A673 (cell line): ENCODE measurements around the gene BACH2. TPM values are rescaled to one million over a fixed set of nuclear protein-coding genes. Genes with fewer than 3 reads are reported as not detected.
"Not testable (repeated sequence)": the region's sequence is repeated elsewhere in the genome, so short reads cannot be mapped to it uniquely, and the experiment has no call there.

Experiments used
- BruUV-seq: library from RNA; stranded (reverse); fragments of 400-500 nt; replicated peaks from 2 replicates; lab custom pipeline; 2021; lab: Mats Ljungman, UMichigan
- CTCF ChIA-PET: fragments of 300-600 bp; sonication (Branson Sonifier 250); formaldehyde crosslinking; loops from one replicate; lab custom pipeline; 2022; ENCODE audit warnings: antibody characterized with exemption; lab: Charles Lee
- POLR2A ChIA-PET: fragments of 300-600 bp; sonication (Branson Sonifier 250); formaldehyde crosslinking; loops from one replicate; lab custom pipeline; 2022; ENCODE audit warnings: antibody characterized with exemption; ENCODE audit not compliant: low non-redundant PET; lab: Charles Lee
- DNase-seq: peaks from one replicate; pipeline ENCODE4 v3.0.0-alpha.2; 2015; ENCODE audit warnings: low spot score
- H3K27ac ChIP-seq: fragments of 200-600 bp; sonication (generic); 2 replicates; pipeline ENCODE4 v1.5.1; 2016; ENCODE audit warnings: mixed run types, low read depth, mild to moderate bottlenecking, mixed read lengths, antibody characterized with exemption, low read length; ENCODE audit not compliant: poor library complexity, severe bottlenecking
- H3K27me3 ChIP-seq: fragments of 200-600 bp; sonication (generic); replicated peaks from 2 replicates; pipeline ENCODE4 v1.6.1; 2017; ENCODE audit warnings: mixed run types, low read depth, mild to moderate bottlenecking, mixed read lengths, antibody characterized with exemption, low read length; ENCODE audit not compliant: insufficient read depth, poor library complexity
- H3K36me3 ChIP-seq: fragments of 200-600 bp; sonication (generic); 2 replicates; pipeline ENCODE4 v1.6.1; 2016; ENCODE audit warnings: mixed run types, mild to moderate bottlenecking, mixed read lengths, antibody characterized with exemption, low read length; ENCODE audit not compliant: insufficient read depth, poor library complexity, severe bottlenecking
- H3K4me1 ChIP-seq: fragments of 200-600 bp; sonication (generic); 2 replicates; pipeline ENCODE4 v1.6.1; 2017; ENCODE audit warnings: mixed run types, mild to moderate bottlenecking, mixed read lengths, antibody characterized with exemption, low read length; ENCODE audit not compliant: insufficient read depth, poor library complexity, severe bottlenecking
- H3K4me3 ChIP-seq: fragments of 200-600 bp; sonication (generic); 2 replicates; pipeline ENCODE4 v1.5.1; 2016; ENCODE audit warnings: low read depth, mixed run types, mild to moderate bottlenecking, mixed read lengths, low read length; ENCODE audit not compliant: poor library complexity, severe bottlenecking
- H3K9me3 ChIP-seq: fragments of 200-600 bp; sonication (generic); 2 replicates; pipeline ENCODE4 v1.6.1; 2016; ENCODE audit warnings: mixed run types, low read depth, mild to moderate bottlenecking, mixed read lengths, antibody characterized with exemption, low read length; ENCODE audit not compliant: poor library complexity, severe bottlenecking
- CTCF ChIP-seq: fragments of 300-800, 200-600 bp; sonication (generic); conservative IDR thresholded peaks from 2 replicates; pipeline ENCODE4 v1.5.1; 2017; ENCODE audit warnings: low read depth, mild to moderate bottlenecking, antibody characterized with exemption, low read length, moderate library complexity, mixed read lengths
- EZH2 ChIP-seq: fragments of 200-600 bp; sonication (generic); IDR thresholded peaks from 2 replicates; pipeline ENCODE4 v1.6.1; 2017; ENCODE audit warnings: borderline replicate concordance, low read depth, mild to moderate bottlenecking, mixed read lengths, antibody characterized with exemption, low read length; ENCODE audit not compliant: poor library complexity, severe bottlenecking
- intact Hi-C: fragments of 100-400 bp; cut with micrococcal nuclease; formaldehyde crosslinking; loops from one replicate; pipeline ENCODE4 v1.10.0; 2022; ENCODE audit not compliant: unreplicated experiment
- total RNA-seq: library from RNA; stranded (reverse); gene quantifications from 2 replicates; pipeline ENCODE4 v1.2.3, GENCODE V29; 2021

BACH2 gene
- total RNA-seq, 1 experiment from 2014 or later: 0.37 TPM

- H3K4me3 ChIP-seq, H3K27me3 ChIP-seq, H3K4me1 ChIP-seq, DNase-seq, CTCF ChIA-PET, H3K27ac ChIP-seq, intact Hi-C loops, BruUV-seq, H3K9me3 ChIP-seq, POLR2A ChIA-PET, H3K36me3 ChIP-seq: not testable (repeated sequence)
Measured at GRCh38 chr6:90054193-90054592, 242.4 kb downstream of the BACH2 start.

GRCh38 chr6:90053614-90054013, 243.0 kb downstream of the BACH2 start:
- BruUV-seq: no TSS peak
- Histone ChIP-seq H3K4me1 (no peaks in the 10 kb centered on the region), H3K36me3 (no peaks in the 10 kb centered on the region), H3K4me3 (no peak overlapping the region), H3K27me3 (no peaks in the 10 kb centered on the region), H3K27ac (no peak overlapping the region), H3K9me3 (peaks cover 5% of the 10 kb centered on the region)
- ChIA-PET CTCF (no interaction called here), POLR2A (no interaction called here)
- TF ChIP-seq CTCF: no peak
- TF ChIP-seq EZH2: no peak
- no peak for DNase-seq
- intact Hi-C loops: no loop called here

GRCh38 chr6:90049295-90049694, 247.3 kb downstream of the BACH2 start:
- Histone ChIP-seq H3K27me3 (no peaks in the 10 kb centered on the region), H3K4me1 (peaks cover 9% of the 10 kb centered on the region), H3K36me3 (no peaks in the 10 kb centered on the region), H3K27ac (no peak overlapping the region), H3K9me3 (peaks cover 5% of the 10 kb centered on the region), H3K4me3 (no peak overlapping the region)
- DNase-seq: no peak
- POLR2A ChIA-PET: no interaction called here
- TF ChIP-seq CTCF (no peak), EZH2 (no peak)
- CTCF ChIA-PET: no interaction called here
- no TSS peak for BruUV-seq
- intact Hi-C loops: no loop called here

GRCh38 chr6:90048206-90048967, 248.3 kb downstream of the BACH2 start:
- peaks cover 9% of the 10 kb centered on the region for H3K4me1 ChIP-seq
- POLR2A ChIA-PET: no interaction called here
- TF ChIP-seq EZH2 (no peak), CTCF (no peak)
- H3K27me3 ChIP-seq: no peaks in the 10 kb centered on the region
- no peak overlapping the region for H3K4me3 ChIP-seq
- BruUV-seq: no TSS peak
- CTCF ChIA-PET: no interaction called here
- H3K27ac ChIP-seq: no peak overlapping the region
- intact Hi-C loops: no loop called here
- H3K36me3 ChIP-seq: no peaks in the 10 kb centered on the region
- DNase-seq: no peak
- peaks cover 3% of the 10 kb centered on the region for H3K9me3 ChIP-seq
